ENCODE results near the gene NFIX.

GRCh38 chr19:13134626-13135025 is 139.4 kb downstream of the NFIX start:
- TF ChIP-seq POLR2A (IDR thresholded peaks at IDR 0.05; ENCODE audit: low read depth, low read length) (no peak), MAX (IDR thresholded peaks at IDR 0.05; ENCODE audit: insufficient read depth, insufficient read length) (no peak), CTCF (IDR thresholded peaks at IDR 0.05; ENCODE audit: extremely low read depth in 1 of 2, insufficient read depth in 1 of 2, low read depth in 1 of 2, low read length in 2 of 2) (no peak), POLR2AphosphoS5 (IDR thresholded peaks at IDR 0.05; ENCODE audit: insufficient read depth, low read depth, low read length) (no peak)

Measured in endothelial cell of umbilical vein (primary cell).